ENCODE measurements around the gene TPM1. TPM values are rescaled to one million over a fixed set of nuclear protein-coding genes. Genes with fewer than 3 reads are reported as not detected.

TPM1 gene
- total and polyA plus RNA-seq, 9 of the 15 experiments (the other 6 are each of a cell fraction or from before 2014, with no cell fraction given): 8.1 to 53.9 (median 43.1) TPM

- TF ChIP-seq NR2C1 (IDR thresholded peaks at IDR 0.05) (no peak), NR2C1 (tag; IDR thresholded peaks at IDR 0.05) (0 out of 2 replicates have a peak, but pooled peaks have one; percentile 44), NR2C2 (CRISPR knock-in tag; IDR thresholded peaks at IDR 0.05) (no peak), NR2C2 (tag; IDR thresholded peaks at IDR 0.05) (peak; percentile 40; the same call in 1 of the 2 replicates), HES1 (IDR thresholded peaks at IDR 0.05; ENCODE audit: low read depth) (0 out of 2 replicates have a peak, but pooled peaks have one; percentile 23), HOMEZ (CRISPR knock-in tag; IDR thresholded peaks at IDR 0.05) (no peak), KDM1A (IDR thresholded peaks at IDR 0.05) (0 out of 4 replicates have a peak, but pooled peaks of 1 of the 2 experiments have one; percentile 24), TAF1 (IDR thresholded peaks at IDR 0.05; ENCODE audit: control insufficient read depth, extremely low read depth, insufficient read depth, low read length, severe bottlenecking) (no peak), TFAP4 (CRISPR knock-in tag; IDR thresholded peaks at IDR 0.05; ENCODE audit: borderline replicate concordance) (peak; percentile 32; the same call in 1 of the 2 replicates), RBM14 (IDR thresholded peaks at IDR 0.05; ENCODE audit: borderline replicate concordance, insufficient read depth, low read depth, low read length) (no peak), NFIC (IDR thresholded peaks at IDR 0.05) (peak; percentile 36; the same call in 1 of the 2 replicates), TEAD1 (CRISPR knock-in tag; IDR thresholded peaks at IDR 0.05) (peak in 1 of 2 experiments; percentile 77; a peak in 1 of 4 replicates), CREB1 (IDR thresholded peaks at IDR 0.05) (no peak), CREB1 (CRISPR knock-in tag; IDR thresholded peaks at IDR 0.05) (no peak), RHOXF2B (CRISPR knock-in tag; conservative IDR thresholded peaks at IDR 0.05) (no peak)
Measured at GRCh38 chr15:63107895-63108546, 65.5 kb downstream of the TPM1 start (continued).
